DND-41 (cell line): ENCODE measurements around the gene PHOSPHO1.

Source experiments
- EZH2 ChIP-seq: IDR thresholded peaks from 3 replicates; pipeline ENCODE4 v1.6.1; 2012; ENCODE audit warnings: borderline replicate concordance, low read depth, mild to moderate bottlenecking, moderate library complexity, low read length, inconsistent platforms; ENCODE audit not compliant: severe bottlenecking
- TF ChIP-seq, protein P1 (sequence below): IDR thresholded peaks from 2 replicates; pipeline ENCODE4 v1.5.1; 2012; ENCODE audit warnings: borderline replicate concordance, low read length, moderate library complexity, mild to moderate bottlenecking; ENCODE audit not compliant: poor library complexity, severe bottlenecking; ENCODE audit errors: extremely low read depth

DNA sequence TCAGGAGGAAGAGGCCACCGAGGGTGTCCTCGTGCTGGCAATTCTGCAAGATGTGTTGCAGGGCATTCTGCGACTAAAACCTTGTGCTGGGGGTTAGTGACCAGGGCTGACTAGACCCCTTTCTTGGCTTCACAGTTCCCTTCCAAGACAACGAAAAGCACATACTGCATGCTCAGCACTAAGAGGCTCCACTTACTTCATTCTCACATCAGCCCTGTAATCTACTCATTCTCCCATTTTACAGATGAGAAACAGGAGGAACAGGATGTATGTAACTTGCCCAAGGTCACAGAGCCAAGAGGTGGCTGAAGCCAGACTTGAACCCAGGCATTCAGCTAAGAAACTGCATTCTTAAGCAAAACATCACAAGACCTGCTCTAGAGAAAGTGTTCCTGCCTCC is 5.3 kb upstream of the PHOSPHO1 start:
- no peak for TF ChIP-seq EZH2
- TF ChIP-seq, protein P1, sequence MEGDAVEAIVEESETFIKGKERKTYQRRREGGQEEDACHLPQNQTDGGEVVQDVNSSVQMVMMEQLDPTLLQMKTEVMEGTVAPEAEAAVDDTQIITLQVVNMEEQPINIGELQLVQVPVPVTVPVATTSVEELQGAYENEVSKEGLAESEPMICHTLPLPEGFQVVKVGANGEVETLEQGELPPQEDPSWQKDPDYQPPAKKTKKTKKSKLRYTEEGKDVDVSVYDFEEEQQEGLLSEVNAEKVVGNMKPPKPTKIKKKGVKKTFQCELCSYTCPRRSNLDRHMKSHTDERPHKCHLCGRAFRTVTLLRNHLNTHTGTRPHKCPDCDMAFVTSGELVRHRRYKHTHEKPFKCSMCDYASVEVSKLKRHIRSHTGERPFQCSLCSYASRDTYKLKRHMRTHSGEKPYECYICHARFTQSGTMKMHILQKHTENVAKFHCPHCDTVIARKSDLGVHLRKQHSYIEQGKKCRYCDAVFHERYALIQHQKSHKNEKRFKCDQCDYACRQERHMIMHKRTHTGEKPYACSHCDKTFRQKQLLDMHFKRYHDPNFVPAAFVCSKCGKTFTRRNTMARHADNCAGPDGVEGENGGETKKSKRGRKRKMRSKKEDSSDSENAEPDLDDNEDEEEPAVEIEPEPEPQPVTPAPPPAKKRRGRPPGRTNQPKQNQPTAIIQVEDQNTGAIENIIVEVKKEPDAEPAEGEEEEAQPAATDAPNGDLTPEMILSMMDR = no peak
